Tibial nerve (tissue), 4 donors: ENCODE measurements around the gene XIAP.
"Not testable (repeated sequence)": the region's sequence is repeated elsewhere in the genome, so short reads cannot be mapped to it uniquely, and the experiment has no call there.

Source experiments
- EP300 ChIP-seq, 2 donors: sonication (generic); formaldehyde crosslinking; IDR thresholded peaks; one replicate each; pipeline ENCODE4 v1.6.1; 2017; ENCODE audit warnings: antibody characterized with exemption in 2 of 2, mild to moderate bottlenecking in 1 of 2
- POLR2A ChIP-seq, 2 donors: fragments of 450-650 bp; IDR thresholded peaks; one replicate each; pipeline ENCODE4 v1.6.1; 2017; ENCODE audit warnings: antibody characterized with exemption in 2 of 2, mild to moderate bottlenecking in 2 of 2, moderate library complexity in 2 of 2
- TF ChIP-seq, protein P1 (sequence below), 5 experiments: fragments of 200-600 bp in 3 of 5; fragments of 450-650 bp in 2 of 5; sonication (generic) in 3 of 5; IDR thresholded peaks; one replicate each; pipeline ENCODE4 v1.5.1; 2016 to 2019; ENCODE audit warnings: antibody characterized with exemption in 5 of 5, mild to moderate bottlenecking in 3 of 5, moderate library complexity in 2 of 5

DNA sequence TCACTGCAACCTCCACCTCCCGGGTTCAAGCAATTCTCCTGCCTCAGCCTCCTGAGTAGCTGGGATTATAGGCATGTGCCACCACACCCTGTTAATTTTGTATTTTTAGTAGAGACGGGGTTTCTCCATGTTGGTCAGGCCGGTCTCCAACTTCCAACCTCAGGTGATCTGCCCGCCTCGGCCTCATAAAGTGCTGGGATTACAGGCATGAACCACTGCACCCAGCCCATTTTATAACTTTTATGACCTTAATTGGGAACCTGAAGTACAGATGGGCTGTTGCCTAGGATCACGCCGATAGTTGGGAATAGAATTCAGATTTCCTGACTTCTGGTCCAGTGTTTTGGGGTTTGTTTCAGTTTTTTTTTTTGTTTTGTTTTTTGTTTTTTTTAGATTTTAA, 43.4 kb downstream of the XIAP start:
- TF ChIP-seq, protein P1, sequence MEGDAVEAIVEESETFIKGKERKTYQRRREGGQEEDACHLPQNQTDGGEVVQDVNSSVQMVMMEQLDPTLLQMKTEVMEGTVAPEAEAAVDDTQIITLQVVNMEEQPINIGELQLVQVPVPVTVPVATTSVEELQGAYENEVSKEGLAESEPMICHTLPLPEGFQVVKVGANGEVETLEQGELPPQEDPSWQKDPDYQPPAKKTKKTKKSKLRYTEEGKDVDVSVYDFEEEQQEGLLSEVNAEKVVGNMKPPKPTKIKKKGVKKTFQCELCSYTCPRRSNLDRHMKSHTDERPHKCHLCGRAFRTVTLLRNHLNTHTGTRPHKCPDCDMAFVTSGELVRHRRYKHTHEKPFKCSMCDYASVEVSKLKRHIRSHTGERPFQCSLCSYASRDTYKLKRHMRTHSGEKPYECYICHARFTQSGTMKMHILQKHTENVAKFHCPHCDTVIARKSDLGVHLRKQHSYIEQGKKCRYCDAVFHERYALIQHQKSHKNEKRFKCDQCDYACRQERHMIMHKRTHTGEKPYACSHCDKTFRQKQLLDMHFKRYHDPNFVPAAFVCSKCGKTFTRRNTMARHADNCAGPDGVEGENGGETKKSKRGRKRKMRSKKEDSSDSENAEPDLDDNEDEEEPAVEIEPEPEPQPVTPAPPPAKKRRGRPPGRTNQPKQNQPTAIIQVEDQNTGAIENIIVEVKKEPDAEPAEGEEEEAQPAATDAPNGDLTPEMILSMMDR (IDR thresholded peaks at IDR 0.05): not testable (repeated sequence)
- TF ChIP-seq POLR2A, EP300 (IDR thresholded peaks at IDR 0.05): not testable (repeated sequence)
